Kidney epithelial cell (primary cell): ENCODE results near the gene RALGPS2. TPM values are rescaled to one million over a fixed set of nuclear protein-coding genes. Genes with fewer than 3 reads are reported as not detected.

ENCODE experiments used
- DNase-seq: peaks from one replicate; pipeline ENCODE4 v3.0.0-alpha.2; 2010; ENCODE audit warnings: low read depth
- H3K27me3 ChIP-seq: 2 replicates; pipeline ENCODE4 v1.6.0; 2011; ENCODE audit warnings: low read length; ENCODE audit not compliant: control insufficient read depth, insufficient read depth
- H3K36me3 ChIP-seq: 2 replicates; pipeline ENCODE4 v1.5.1; 2011; ENCODE audit warnings: low read length; ENCODE audit not compliant: control insufficient read depth, insufficient read depth
- H3K4me3 ChIP-seq: 2 replicates; pipeline ENCODE4 v1.5.1; 2011; ENCODE audit warnings: low read depth, mild to moderate bottlenecking, control low read depth, low read length
- CTCF ChIP-seq: IDR thresholded peaks from 2 replicates; pipeline ENCODE4 v1.5.1; 2011; ENCODE audit warnings: mild to moderate bottlenecking, moderate library complexity, low read length, control low read depth, inconsistent platforms; ENCODE audit not compliant: insufficient read depth, poor library complexity, severe bottlenecking
- total RNA-seq: library from RNA; depleted of rRNA; stranded (reverse); fragments of >200 nt; gene quantifications from 2 replicates; pipeline ENCODE4 v1.2.3, GENCODE V29; 2015

RALGPS2 gene
- total RNA-seq, 1 donor from 2014 or later, result 11.6 TPM

GRCh38 chr1:178870221-178870620 is 145.2 kb downstream of the RALGPS2 start:
- DNase-seq, result no peak
- no peaks in the 10 kb centered on the region for H3K36me3 ChIP-seq

GRCh38 chr1:178870944-178871343 is 145.9 kb downstream of the RALGPS2 start, which contains the start of gene ANGPTL1:
ANGPTL1 (minus strand) TSS chr1:178871077; CDS start chr1:178865776, 5,301 bp downstream.
- TF ChIP-seq CTCF, result no peak
- no peak within 1 kb of the TSS for H3K4me3 ChIP-seq
- H3K27me3 ChIP-seq, result no peaks in the 10 kb centered on the region
- no peaks in the 10 kb centered on the region for H3K36me3 ChIP-seq
- DNase-seq, result no peak

More at GRCh38 chr1:178870221-178870620, 145.2 kb downstream of the RALGPS2 start:
- TF ChIP-seq CTCF, result no peak
- H3K4me3 ChIP-seq, result no peak overlapping the region
- no peaks in the 10 kb centered on the region for H3K27me3 ChIP-seq

- DNase-seq, result no peak
- no peaks in the 10 kb centered on the region for H3K36me3 ChIP-seq
- no peak overlapping the region for H3K4me3 ChIP-seq
- TF ChIP-seq CTCF, result no peak
- H3K27me3 ChIP-seq, result no peaks in the 10 kb centered on the region
Measured at GRCh38 chr1:178871551-178872320, 146.7 kb downstream of the RALGPS2 start.

- TF ChIP-seq CTCF, result no peak
- Histone ChIP-seq H3K36me3 (no peaks in the 10 kb centered on the region), H3K4me3 (no peak overlapping the region), H3K27me3 (no peaks in the 10 kb centered on the region)
- no peak for DNase-seq
Measured at GRCh38 chr1:178874966-178875365, 149.9 kb downstream of the RALGPS2 start.

GRCh38 chr1:178875936-178876335 is 150.9 kb downstream of the RALGPS2 start:
- TF ChIP-seq CTCF, result no peak
- DNase-seq, result no peak
- H3K4me3 ChIP-seq, result no peak overlapping the region
- no peaks in the 10 kb centered on the region for H3K36me3 ChIP-seq
- H3K27me3 ChIP-seq, result no peaks in the 10 kb centered on the region

GRCh38 chr1:178877896-178878295 is 152.9 kb downstream of the RALGPS2 start:
- DNase-seq, result no peak
- H3K4me3 ChIP-seq, result no peak overlapping the region
- no peaks in the 10 kb centered on the region for H3K36me3 ChIP-seq
- H3K27me3 ChIP-seq, result no peaks in the 10 kb centered on the region
- no peak for TF ChIP-seq CTCF
